Measurements from ENCODE around the gene MRTFB. TPM values are rescaled to one million over a fixed set of nuclear protein-coding genes. Genes with fewer than 3 reads are reported as not detected.
A peak's percentile ranks its signal among the peaks of the same experiment; 100 is the strongest.

The MRTFB gene
- total and polyA plus RNA-seq, 2 of the 13 experiments (the other 11 are each of a cell fraction or from before 2014, with no cell fraction given), result 11.4 to 14.0 TPM

GRCh38 chr16:14283786-14284185 lies 212.7 kb downstream of the MRTFB start:
- Histone ChIP-seq H3K36me3 (replicated peaks in 1 of 2; ENCODE audit: control insufficient read depth in 1 of 2, insufficient read depth in 2 of 2, low read length in 2 of 2) (no peaks in the 10 kb centered on the region), H3K4me1 (ENCODE audit: insufficient read depth, low read length) (peaks cover 55% of the 10 kb centered on the region), H3K4me3 (replicated peaks in 1 of 3; ENCODE audit: insufficient read depth in 1 of 3, low read depth in 2 of 3, low read length in 3 of 3) (no peak overlapping the region), H3K4me2 (ENCODE audit: low read depth, low read length) (peak overlapping the region; percentile 84), H2AFZ (ENCODE audit: low read length) (no peak overlapping the region), H3K79me2 (ENCODE audit: insufficient read depth, low read length) (no peaks in the 10 kb centered on the region), H3K27ac (ENCODE audit: extremely low read length, insufficient read depth, low read length) (no peak overlapping the region), H4K20me1 (ENCODE audit: insufficient read depth, low read length) (no peaks in the 10 kb centered on the region), H3K9me3 (ENCODE audit: low read length) (0 out of 2 replicates have a peak, but pooled peaks cover 3% of the 10 kb centered on the region), H3K9ac (ENCODE audit: insufficient read depth, low read depth, low read length) (no peak overlapping the region), H3K27me3 (ENCODE audit: control insufficient read depth in 1 of 2, insufficient read depth in 2 of 2, low read length in 2 of 2) (no peaks in the 10 kb centered on the region; a peak in 1 of 5 replicates)
- no TSS peak for BruUV-seq (replicated peaks)
- no peak for DNase-seq (ENCODE audit: low spot score)
- no peak for ATAC-seq
- CTCF ChIA-PET (ENCODE audit: low intra/inter-chr PET ratio, low total read pairs), result interaction anchor here (1.2 kb wide), 1 partner anchor 360 kb away, joined by 3 read pairs; no protein-coding TSS in a partner anchor
- POLR2A ChIA-PET, result no interaction called here
- FAIRE-seq, result no peak
- in situ Hi-C loops (cut with HindIII; ENCODE audit: extremely low pct_ligation_motif_present, low pct_unique_long_range_greater_than_20kb), result no loop called here
- intact Hi-C loops (cut with micrococcal nuclease; ENCODE audit: unreplicated experiment), result loop anchor here (2.0 to 10.0 kb wide), 3 partner anchors 17 to 361 kb away; partner anchors contain the start of gene MRTFB
- TF ChIP-seq ELF4 (CRISPR knock-in tag; IDR thresholded peaks at IDR 0.05; ENCODE audit: borderline replicate concordance) (no peak), ZNF652 (CRISPR knock-in tag; IDR thresholded peaks at IDR 0.05; ENCODE audit: borderline replicate concordance, low read depth) (no peak), MED8 (CRISPR knock-in tag; IDR thresholded peaks at IDR 0.05; ENCODE audit: insufficient replicate concordance) (no peak), E2F5 (CRISPR knock-in tag; conservative IDR thresholded peaks at IDR 0.05) (no peak), THYN1 (CRISPR knock-in tag; IDR thresholded peaks at IDR 0.05; ENCODE audit: borderline replicate concordance, low read depth) (no peak), MAX (IDR thresholded peaks at IDR 0.05) (peak; percentile 21; the same call in 1 of the 2 replicates), ZNF383 (CRISPR knock-in tag; IDR thresholded peaks at IDR 0.05; ENCODE audit: borderline replicate concordance) (0 out of 2 replicates have a peak, but pooled peaks have one; percentile 55), ZNF772 (CRISPR knock-in tag; IDR thresholded peaks at IDR 0.05) (no peak), ZMYM4 (CRISPR knock-in tag; IDR thresholded peaks at IDR 0.05) (no peak), ZC3H4 (CRISPR knock-in tag; IDR thresholded peaks at IDR 0.05; ENCODE audit: borderline replicate concordance) (no peak), MNT (IDR thresholded peaks at IDR 0.05) (peak; percentile 35; the same call in 1 of the 2 replicates), ZNF407 (CRISPR knock-in tag; IDR thresholded peaks at IDR 0.05; ENCODE audit: not compliant biosample characterization) (peak; percentile 39)
- WGBS (ENCODE audit: low lambda C conversion rate), result 17% methylated on average over 7 of the region's 7 CpGs

All from HepG2 (cell line).